Neural cell (in vitro differentiated cells): ENCODE data around the gene ABCA4. TPM values are rescaled to one million over a fixed set of nuclear protein-coding genes. Genes with fewer than 3 reads are reported as not detected.
"Not testable (repeated sequence)": the region's sequence is repeated elsewhere in the genome, so short reads cannot be mapped to it uniquely, and the experiment has no call there.

Experiments
- H2AFZ ChIP-seq: fragments of 200-600, 300-800 bp; sonication (generic), shearing (Covaris generic); 2 replicates; pipeline ENCODE4 v1.6.0; 2014; ENCODE audit warnings: low read depth, mild to moderate bottlenecking, antibody characterized with exemption, low read length, moderate library complexity
- H3F3A ChIP-seq: fragments of 200-600 bp; shearing (Covaris generic); 2 replicates; pipeline ENCODE4 v1.6.1; 2016; ENCODE audit warnings: mild to moderate bottlenecking, moderate library complexity, mixed read lengths, antibody characterized with exemption, low read length; ENCODE audit not compliant: insufficient read depth, poor library complexity, severe bottlenecking
- H3K27ac ChIP-seq: fragments of 200-600, 300-800 bp; sonication (generic), shearing (Covaris generic); 2 replicates; pipeline ENCODE4 v1.5.1; 2014; ENCODE audit warnings: mild to moderate bottlenecking, low read length, moderate library complexity
- H3K27me3 ChIP-seq: fragments of 300-800, 200-600 bp; sonication (generic), shearing (Covaris generic); 2 replicates; pipeline ENCODE4 v1.6.0; 2014; ENCODE audit warnings: mild to moderate bottlenecking, low read depth, low read length, moderate library complexity; ENCODE audit not compliant: insufficient read depth
- H3K36me3 ChIP-seq: fragments of 300-800, 200-600 bp; sonication (generic), shearing (Covaris generic); 2 replicates; pipeline ENCODE4 v1.5.1; 2014; ENCODE audit warnings: mild to moderate bottlenecking, antibody characterized with exemption, low read length, moderate library complexity; ENCODE audit not compliant: insufficient read depth
- H3K4me2 ChIP-seq: fragments of 300-800, 200-600 bp; sonication (generic), shearing (Covaris generic); 2 replicates; pipeline ENCODE4 v1.6.0; 2014; ENCODE audit warnings: mild to moderate bottlenecking, low read length
- H3K4me3 ChIP-seq: fragments of 300-800, 200-600 bp; sonication (generic), shearing (Covaris generic); 2 replicates; pipeline ENCODE4 v1.5.1; 2014; ENCODE audit warnings: mild to moderate bottlenecking, low read length, moderate library complexity
- H3K79me2 ChIP-seq: fragments of 200-600 bp; shearing (Covaris generic); replicated peaks from 2 replicates; pipeline ENCODE4 v1.6.0; 2014; ENCODE audit warnings: mild to moderate bottlenecking, low read length, moderate library complexity; ENCODE audit not compliant: insufficient read depth
- H3K9ac ChIP-seq: fragments of 300-800, 200-600 bp; sonication (generic), shearing (Covaris generic); 2 replicates; pipeline ENCODE4 v1.6.1; 2016; ENCODE audit warnings: mild to moderate bottlenecking, low read length, mixed read lengths
- H3K9me2 ChIP-seq: fragments of 200-600 bp; shearing (Covaris generic); 2 replicates; pipeline ENCODE4 v1.6.1; 2016; ENCODE audit warnings: mild to moderate bottlenecking, low read length, mixed read lengths; ENCODE audit not compliant: insufficient read depth
- H3K9me3 ChIP-seq: fragments of 200-600, 300-800 bp; sonication (generic), shearing (Covaris generic); 2 replicates; pipeline ENCODE4 v1.6.1; 2016; ENCODE audit warnings: mild to moderate bottlenecking, mixed run types, low read length, moderate library complexity, mixed read lengths
- H4K20me1 ChIP-seq: fragments of 200-600 bp; shearing (Covaris generic); 2 replicates; pipeline ENCODE4 v1.6.1; 2016; ENCODE audit warnings: mild to moderate bottlenecking, mixed run types; ENCODE audit not compliant: insufficient read depth
- EZH2 ChIP-seq: fragments of 200-600, 300-800 bp; shearing (Covaris generic), sonication (generic); IDR thresholded peaks from 2 replicates; pipeline ENCODE4 v1.6.1; 2014; ENCODE audit warnings: antibody characterized with exemption, low read length, borderline replicate concordance, mild to moderate bottlenecking; ENCODE audit not compliant: insufficient read depth, poor library complexity, severe bottlenecking
- MXI1 ChIP-seq: fragments of 450-650 bp; conservative IDR thresholded peaks from 2 replicates; pipeline ENCODE4 v1.6.1; 2014; ENCODE audit warnings: antibody characterized with exemption, mild to moderate bottlenecking; ENCODE audit not compliant: poor library complexity, severe bottlenecking
- POLR2AphosphoS5 ChIP-seq: IDR thresholded peaks from 2 replicates; pipeline ENCODE4 v1.6.1; 2012
- RAD21 ChIP-seq: fragments of 450-650 bp; conservative IDR thresholded peaks from 2 replicates; pipeline ENCODE4 v1.6.1; 2014; ENCODE audit warnings: antibody characterized with exemption, mild to moderate bottlenecking, moderate library complexity
- REST ChIP-seq: IDR thresholded peaks from 2 replicates; pipeline ENCODE4 v1.6.1; 2012; ENCODE audit warnings: borderline replicate concordance
- TAF1 ChIP-seq: IDR thresholded peaks from 2 replicates; pipeline ENCODE4 v1.6.1; 2012; ENCODE audit warnings: low read depth
- polyA plus RNA-seq: library from polyadenylated mRNA; depleted of rRNA; stranded (reverse); fragments of >200 nt; gene quantifications from 2 replicates; pipeline ENCODE4 v1.2.3, GENCODE V29; 2014

The ABCA4 gene
- polyA plus RNA-seq, 1 donor from 2014 or later, result not detected

DNA sequence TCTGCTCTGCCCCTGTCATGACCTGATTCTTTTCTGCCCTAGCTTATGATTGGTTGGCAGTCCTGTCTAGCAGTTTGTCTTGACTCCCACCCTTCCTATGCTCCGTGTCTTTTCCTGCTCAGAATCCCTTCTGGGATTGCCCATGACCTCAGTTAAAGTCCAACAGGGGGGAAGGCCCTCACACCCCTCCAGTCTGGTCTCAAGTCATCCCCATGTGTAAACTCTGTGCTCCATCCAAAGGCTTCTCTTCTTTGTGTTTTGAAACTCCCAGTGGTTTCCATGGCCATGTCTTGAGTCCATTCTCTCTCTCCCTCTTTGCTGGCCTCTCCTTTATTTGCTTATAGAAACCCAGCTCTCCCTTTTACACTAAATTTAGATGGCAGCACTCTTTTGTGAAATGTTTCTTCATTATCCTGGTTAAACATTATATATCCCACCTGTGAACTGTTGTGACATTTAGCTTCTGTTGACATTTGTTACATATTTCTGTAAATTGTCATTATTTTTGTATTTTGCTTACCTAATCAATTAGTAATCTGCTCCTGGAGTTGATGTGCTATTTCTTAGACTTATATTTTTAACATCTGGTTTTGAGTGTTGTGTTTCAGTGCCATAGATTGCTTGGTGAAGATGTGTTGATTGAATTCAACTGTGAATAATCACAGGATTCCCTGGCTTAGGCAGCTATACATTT, 162.8 kb downstream of the ABCA4 start:
- H3K9me2 ChIP-seq, result no peaks in the 10 kb centered on the region
- H3K79me2 ChIP-seq, result no peaks in the 10 kb centered on the region
- H3K9me3 ChIP-seq, result no peaks in the 10 kb centered on the region
- H3F3A ChIP-seq, result no peaks in the 10 kb centered on the region
- no peak overlapping the region for H3K9ac ChIP-seq
- H3K4me3 ChIP-seq, result no peak overlapping the region
- H3K36me3 ChIP-seq, result no peaks in the 10 kb centered on the region
- H3K27ac ChIP-seq, result no peak overlapping the region
- no peak overlapping the region for H3K4me2 ChIP-seq
- H4K20me1 ChIP-seq, result no peaks in the 10 kb centered on the region
- TF ChIP-seq RAD21, result no peak
- TF ChIP-seq EZH2, result no peak
- H3K27me3 ChIP-seq, result no peaks in the 10 kb centered on the region
- H2AFZ ChIP-seq, result no peak overlapping the region

- Histone ChIP-seq H3K9me2 (no peaks in the 10 kb centered on the region), H3K36me3 (no peaks in the 10 kb centered on the region), H4K20me1 (no peaks in the 10 kb centered on the region), H3K9me3 (no peaks in the 10 kb centered on the region), H3K4me3 (no peak overlapping the region), H3F3A (no peaks in the 10 kb centered on the region), H3K27ac (no peak overlapping the region), H2AFZ (no peak overlapping the region), H3K27me3 (no peaks in the 10 kb centered on the region), H3K9ac (no peak overlapping the region), H3K79me2 (no peaks in the 10 kb centered on the region), H3K4me2 (no peak overlapping the region)
- no peak for TF ChIP-seq MXI1
- TF ChIP-seq RAD21, result no peak
- no peak for TF ChIP-seq POLR2AphosphoS5
- TF ChIP-seq REST, result no peak
- TF ChIP-seq TAF1, result no peak
Observed at GRCh38 chr1:93955765-93956164, 165.2 kb downstream of the ABCA4 start.

DNA sequence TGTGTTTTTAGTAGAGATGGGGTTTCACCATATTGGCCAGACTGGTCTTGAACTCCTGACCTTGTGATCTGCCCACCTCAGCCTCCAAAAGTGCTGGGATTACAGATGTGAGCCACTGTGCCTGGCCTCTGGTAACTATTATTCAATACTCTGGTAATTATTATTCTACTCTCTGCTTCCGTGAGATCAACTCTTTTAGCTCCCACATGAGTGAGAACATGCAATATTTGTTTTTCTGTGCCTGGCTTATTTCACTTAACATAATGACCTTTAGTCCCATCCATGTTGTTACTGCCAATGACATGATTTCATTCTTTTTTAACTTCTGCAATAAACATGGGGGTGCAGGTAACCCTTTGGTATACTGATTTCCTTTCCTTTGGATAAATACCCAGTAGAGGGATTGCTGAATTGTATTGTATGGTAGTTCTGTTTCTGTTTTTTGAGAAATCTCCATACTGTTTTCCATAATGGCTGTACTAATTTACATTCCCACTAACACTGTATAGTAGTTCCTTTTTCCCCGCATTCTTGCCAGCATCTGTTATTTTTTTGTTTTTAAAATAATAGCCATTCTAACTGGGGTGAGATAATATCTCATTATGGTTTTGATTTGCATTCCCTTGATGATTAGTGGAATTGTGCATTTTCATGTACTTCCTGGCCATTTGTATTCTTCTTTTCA, 173.8 kb downstream of the ABCA4 start:
- H3K36me3 ChIP-seq, H2AFZ ChIP-seq, H3K79me2 ChIP-seq, H3K27ac ChIP-seq, H3K9ac ChIP-seq, H3K9me2 ChIP-seq, H3K4me2 ChIP-seq, H3K9me3 ChIP-seq, H3K4me3 ChIP-seq, H3F3A ChIP-seq, H4K20me1 ChIP-seq, H3K27me3 ChIP-seq: not testable (repeated sequence)

Other genes starting within 250 kb of the ABCA4 start
- gene DNTTIP2, start 241.9 kb downstream of the ABCA4 start, polyA plus RNA-seq, result 25.8 and 43.8 TPM in 2 replicates
- gene GCLM, start 211.7 kb downstream of the ABCA4 start, polyA plus RNA-seq, result 3.7 and 4.9 TPM in 2 replicates
- gene ARHGAP29, start 116.4 kb upstream of the ABCA4 start, polyA plus RNA-seq, result 1.2 and 1.7 TPM in 2 replicates